ENCODE data around the gene HK1. TPM values are rescaled to one million over a fixed set of nuclear protein-coding genes. Genes with fewer than 3 reads are reported as not detected.
A peak's percentile ranks its signal among the peaks of the same experiment; 100 is the strongest.

The HK1 gene
- total RNA-seq, 1 experiment from 2014 or later: 18.9 TPM

GRCh38 chr10:69400936-69401335 is 122.6 kb downstream of the HK1 start:
- DNase-seq (ENCODE audit: low read depth, low spot score): no peak
- in situ Hi-C loops (cut with HindIII; ENCODE audit: low pct_unique_long_range_greater_than_20kb, low sequenced_read_pairs): no loop called here

- in situ Hi-C loops (cut with HindIII; ENCODE audit: low pct_unique_long_range_greater_than_20kb, low sequenced_read_pairs): no loop called here
- DNase-seq (ENCODE audit: low read depth, low spot score): no peak
These were observed 123.1 kb downstream of the HK1 start for GRCh38 chr10:69401416-69401815.

- in situ Hi-C loops (cut with HindIII; ENCODE audit: low pct_unique_long_range_greater_than_20kb, low sequenced_read_pairs): no loop called here
These were observed 124.1 kb downstream of the HK1 start for GRCh38 chr10:69402386-69402785.

GRCh38 chr10:69403066-69403465 is 124.8 kb downstream of the HK1 start:
- in situ Hi-C loops (cut with HindIII; ENCODE audit: low pct_unique_long_range_greater_than_20kb, low sequenced_read_pairs): no loop called here
- DNase-seq (ENCODE audit: low read depth, low spot score): no peak

More at GRCh38 chr10:69402386-69402785, 124.1 kb downstream of the HK1 start:
- no peak for DNase-seq (ENCODE audit: low read depth, low spot score)

- DNase-seq (ENCODE audit: low read depth, low spot score): no peak
- in situ Hi-C loops (cut with HindIII; ENCODE audit: low pct_unique_long_range_greater_than_20kb, low sequenced_read_pairs): no loop called here
These were observed 125.2 kb downstream of the HK1 start for GRCh38 chr10:69403519-69403918.

GRCh38 chr10:69404786-69405185 is 126.5 kb downstream of the HK1 start:
- in situ Hi-C loops (cut with HindIII; ENCODE audit: low pct_unique_long_range_greater_than_20kb, low sequenced_read_pairs): no loop called here
- DNase-seq (ENCODE audit: low read depth, low spot score): no peak

GRCh38 chr10:69405221-69405620 is 126.9 kb downstream of the HK1 start:
- no peak for DNase-seq (ENCODE audit: low read depth, low spot score)
- in situ Hi-C loops (cut with HindIII; ENCODE audit: low pct_unique_long_range_greater_than_20kb, low sequenced_read_pairs): no loop called here

- in situ Hi-C loops (cut with HindIII; ENCODE audit: low pct_unique_long_range_greater_than_20kb, low sequenced_read_pairs): no loop called here
- no peak for DNase-seq (ENCODE audit: low read depth, low spot score)
These were observed 128.1 kb downstream of the HK1 start for GRCh38 chr10:69406302-69406811.

- DNase-seq (ENCODE audit: low read depth, low spot score): no peak
- in situ Hi-C loops (cut with HindIII; ENCODE audit: low pct_unique_long_range_greater_than_20kb, low sequenced_read_pairs): no loop called here
These were observed 128.7 kb downstream of the HK1 start for GRCh38 chr10:69406816-69407580.

GRCh38 chr10:69407621-69408301 is 129.5 kb downstream of the HK1 start:
- peak; percentile 49 for DNase-seq (ENCODE audit: low read depth, low spot score)
- in situ Hi-C loops (cut with HindIII; ENCODE audit: low pct_unique_long_range_greater_than_20kb, low sequenced_read_pairs): no loop called here

GRCh38 chr10:69408318-69409175 is 130.3 kb downstream of the HK1 start:
- DNase-seq (ENCODE audit: low read depth, low spot score): peak; percentile 89
- in situ Hi-C loops (cut with HindIII; ENCODE audit: low pct_unique_long_range_greater_than_20kb, low sequenced_read_pairs): no loop called here

- no peak for DNase-seq (ENCODE audit: low read depth, low spot score)
- in situ Hi-C loops (cut with HindIII; ENCODE audit: low pct_unique_long_range_greater_than_20kb, low sequenced_read_pairs): no loop called here
These were observed 130.8 kb downstream of the HK1 start for GRCh38 chr10:69409176-69409495.

- DNase-seq (ENCODE audit: low read depth, low spot score): no peak
- in situ Hi-C loops (cut with HindIII; ENCODE audit: low pct_unique_long_range_greater_than_20kb, low sequenced_read_pairs): no loop called here
These were observed 131.7 kb downstream of the HK1 start for GRCh38 chr10:69409968-69410367.

- in situ Hi-C loops (cut with HindIII; ENCODE audit: low pct_unique_long_range_greater_than_20kb, low sequenced_read_pairs): no loop called here
- DNase-seq (ENCODE audit: low read depth, low spot score): no peak
These were observed 132.2 kb downstream of the HK1 start for GRCh38 chr10:69410487-69410886.

GRCh38 chr10:69411476-69411875 is 133.2 kb downstream of the HK1 start:
- in situ Hi-C loops (cut with HindIII; ENCODE audit: low pct_unique_long_range_greater_than_20kb, low sequenced_read_pairs): no loop called here
- DNase-seq (ENCODE audit: low read depth, low spot score): no peak

- no peak for DNase-seq (ENCODE audit: low read depth, low spot score)
These were observed 134.0 kb downstream of the HK1 start for GRCh38 chr10:69412232-69412790.

GRCh38 chr10:69413221-69413865 is 135.0 kb downstream of the HK1 start:
- in situ Hi-C loops (cut with HindIII; ENCODE audit: low pct_unique_long_range_greater_than_20kb, low sequenced_read_pairs): no loop called here
- peak; percentile 61 for DNase-seq (ENCODE audit: low read depth, low spot score)

More at GRCh38 chr10:69412232-69412790, 134.0 kb downstream of the HK1 start:
- in situ Hi-C loops (cut with HindIII; ENCODE audit: low pct_unique_long_range_greater_than_20kb, low sequenced_read_pairs): no loop called here

All from SK-MEL-5 (cell line).